ENCODE data around the gene PTPRN2.

Gene PTPRN2

GRCh38 chr7:157549612-157550299, 1037.9 kb downstream of the PTPRN2 start:
- DNase-seq (ENCODE audit: low spot score) = no peak

GRCh38 chr7:157548691-157549303, 1038.8 kb downstream of the PTPRN2 start:
- DNase-seq (ENCODE audit: low spot score) = no peak

- DNase-seq (ENCODE audit: low spot score) = no peak
These were observed 1040.0 kb downstream of the PTPRN2 start for GRCh38 chr7:157547611-157548010.

- no peak for DNase-seq (ENCODE audit: low spot score)
These were observed 1040.5 kb downstream of the PTPRN2 start for GRCh38 chr7:157547102-157547501.

- DNase-seq (ENCODE audit: low spot score) = no peak
These were observed 1042.0 kb downstream of the PTPRN2 start for GRCh38 chr7:157545681-157546060.

- DNase-seq (ENCODE audit: low spot score) = no peak
These were observed 1042.5 kb downstream of the PTPRN2 start for GRCh38 chr7:157544980-157545680.

GRCh38 chr7:157544226-157544625, 1043.4 kb downstream of the PTPRN2 start:
- DNase-seq (ENCODE audit: low spot score) = no peak

GRCh38 chr7:157543791-157544190, 1043.8 kb downstream of the PTPRN2 start:
- DNase-seq (ENCODE audit: low spot score) = no peak

GRCh38 chr7:157543276-157543675, 1044.3 kb downstream of the PTPRN2 start:
- no peak for DNase-seq (ENCODE audit: low spot score)

GRCh38 chr7:157542068-157543021, 1045.3 kb downstream of the PTPRN2 start:
- no peak for DNase-seq (ENCODE audit: low spot score)

GRCh38 chr7:157541295-157542067, 1046.1 kb downstream of the PTPRN2 start:
- no peak for DNase-seq (ENCODE audit: low spot score)

- no peak for DNase-seq (ENCODE audit: low spot score)
These were observed 1046.9 kb downstream of the PTPRN2 start for GRCh38 chr7:157540606-157541294.

GRCh38 chr7:157540020-157540419, 1047.6 kb downstream of the PTPRN2 start:
- DNase-seq (ENCODE audit: low spot score) = no peak

- DNase-seq (ENCODE audit: low spot score) = no peak
These were observed 1048.1 kb downstream of the PTPRN2 start for GRCh38 chr7:157539521-157539920.

GRCh38 chr7:157538735-157539134, 1048.9 kb downstream of the PTPRN2 start:
- DNase-seq (ENCODE audit: low spot score) = no peak

GRCh38 chr7:157538321-157538720, 1049.3 kb downstream of the PTPRN2 start:
- DNase-seq (ENCODE audit: low spot score) = no peak

- DNase-seq (ENCODE audit: low spot score) = no peak
These were observed 1050.6 kb downstream of the PTPRN2 start for GRCh38 chr7:157537056-157537455.

- no peak for DNase-seq (ENCODE audit: low spot score)
These were observed 1055.6 kb downstream of the PTPRN2 start for GRCh38 chr7:157532068-157532467.

GRCh38 chr7:157529768-157530560, 1057.7 kb downstream of the PTPRN2 start:
- no peak for DNase-seq (ENCODE audit: low spot score)

- DNase-seq (ENCODE audit: low spot score) = no peak
These were observed 1058.8 kb downstream of the PTPRN2 start for GRCh38 chr7:157528785-157529341.
